ENCODE data around the gene VOPP1. TPM values are rescaled to one million over a fixed set of nuclear protein-coding genes. Genes with fewer than 3 reads are reported as not detected.

Gene VOPP1
- total and polyA plus RNA-seq, 2 of the 13 experiments (the other 11 are each of a cell fraction or from before 2014, with no cell fraction given) = 21.8 to 55.3 TPM

DNA sequence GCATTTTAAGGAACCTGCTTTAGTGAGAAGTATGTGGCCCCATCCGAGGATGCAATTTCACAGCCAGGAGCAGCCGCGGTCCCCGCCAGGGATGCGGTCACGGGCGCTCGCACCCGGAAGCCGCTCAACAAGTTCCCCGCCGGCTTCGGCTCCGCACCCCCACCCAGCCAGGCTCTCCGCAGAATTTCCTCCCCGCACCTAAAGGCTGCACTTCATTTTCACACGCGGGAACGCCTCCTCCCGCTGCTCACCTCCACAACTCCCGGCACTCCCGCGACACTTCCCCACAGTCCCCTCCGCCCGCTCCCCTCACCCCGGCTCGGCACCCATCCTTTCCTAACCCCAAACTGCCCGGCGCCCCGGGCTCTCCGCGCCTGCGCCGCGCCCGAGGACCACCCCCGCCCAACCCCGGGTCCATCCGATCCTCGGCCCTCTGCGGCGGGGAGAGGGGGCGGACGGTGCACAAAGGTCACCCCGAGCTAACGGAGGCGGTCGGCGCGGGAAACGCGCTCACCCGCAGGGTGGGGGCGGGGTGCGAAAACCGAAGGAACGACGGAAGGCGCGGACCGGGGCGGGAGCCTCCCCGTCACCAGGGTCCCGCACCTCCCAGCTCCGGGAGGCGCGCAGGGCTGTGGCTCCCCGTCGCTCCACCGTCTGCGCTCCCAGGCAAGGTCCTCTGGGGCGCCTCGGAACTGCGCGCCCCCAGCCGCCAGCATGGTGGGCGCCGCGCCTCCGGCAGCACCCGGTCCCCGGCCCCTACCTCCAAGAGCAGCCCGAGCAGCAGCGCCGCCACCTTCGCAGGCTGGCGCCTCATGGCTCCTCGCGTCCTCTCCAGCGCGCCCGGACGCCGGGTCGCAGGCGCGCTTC lies 558 bp downstream of the VOPP1 start (continued):
- TF ChIP-seq ZNF792 (CRISPR knock-in tag; IDR thresholded peaks at IDR 0.05) (0 out of 2 replicates have a peak, but pooled peaks have one; percentile 15), ZNF749 (CRISPR knock-in tag; IDR thresholded peaks at IDR 0.05; ENCODE audit: borderline replicate concordance) (peak; percentile 60; the same call in 1 of the 2 replicates), MIER3 (CRISPR knock-in tag; IDR thresholded peaks at IDR 0.05; ENCODE audit: borderline replicate concordance) (0 out of 2 replicates have a peak, but pooled peaks have one; percentile 25), SATB2 (CRISPR knock-in tag; IDR thresholded peaks at IDR 0.05) (no peak), TGIF2 (CRISPR knock-in tag; IDR thresholded peaks at IDR 0.05) (no peak), PRPF4 (IDR thresholded peaks at IDR 0.05; ENCODE audit: low read depth, low read length, poor library complexity, severe bottlenecking) (no peak), KMT2B (CRISPR knock-in tag; IDR thresholded peaks at IDR 0.05) (peak; percentile 82), ZNF777 (CRISPR knock-in tag; IDR thresholded peaks at IDR 0.05) (peak; percentile 84), ZNF740 (CRISPR knock-in tag; IDR thresholded peaks at IDR 0.05) (peak; percentile 92), ZFP91 (CRISPR knock-in tag; IDR thresholded peaks at IDR 0.05; ENCODE audit: borderline replicate concordance) (peak; percentile 62; the same call in 1 of the 2 replicates), ZBTB21 (CRISPR knock-in tag; IDR thresholded peaks at IDR 0.05) (no peak), HOXA7 (CRISPR knock-in tag; IDR thresholded peaks at IDR 0.05) (no peak), ISL2 (CRISPR knock-in tag; IDR thresholded peaks at IDR 0.05) (no peak), MED13 (CRISPR knock-in tag; IDR thresholded peaks at IDR 0.05) (0 out of 2 replicates have a peak, but pooled peaks have one; percentile 12), TAF1 (CRISPR knock-in tag; IDR thresholded peaks at IDR 0.05) (peak; percentile 55), ZBTB7B (CRISPR knock-in tag; IDR thresholded peaks at IDR 0.05) (0 out of 2 replicates have a peak, but pooled peaks have one; percentile 41), ZSCAN30 (CRISPR knock-in tag; IDR thresholded peaks at IDR 0.05) (peak; percentile 58; the same call in 1 of the 2 replicates), NCOR1 (IDR thresholded peaks at IDR 0.05; ENCODE audit: borderline replicate concordance, low read length) (no peak), KDM2A (CRISPR knock-in tag; IDR thresholded peaks at IDR 0.05; ENCODE audit: borderline replicate concordance, low read depth) (peak; percentile 85), ETV6 (CRISPR knock-in tag; conservative IDR thresholded peaks at IDR 0.05) (no peak)
- TF ChIP-seq, protein P1, sequence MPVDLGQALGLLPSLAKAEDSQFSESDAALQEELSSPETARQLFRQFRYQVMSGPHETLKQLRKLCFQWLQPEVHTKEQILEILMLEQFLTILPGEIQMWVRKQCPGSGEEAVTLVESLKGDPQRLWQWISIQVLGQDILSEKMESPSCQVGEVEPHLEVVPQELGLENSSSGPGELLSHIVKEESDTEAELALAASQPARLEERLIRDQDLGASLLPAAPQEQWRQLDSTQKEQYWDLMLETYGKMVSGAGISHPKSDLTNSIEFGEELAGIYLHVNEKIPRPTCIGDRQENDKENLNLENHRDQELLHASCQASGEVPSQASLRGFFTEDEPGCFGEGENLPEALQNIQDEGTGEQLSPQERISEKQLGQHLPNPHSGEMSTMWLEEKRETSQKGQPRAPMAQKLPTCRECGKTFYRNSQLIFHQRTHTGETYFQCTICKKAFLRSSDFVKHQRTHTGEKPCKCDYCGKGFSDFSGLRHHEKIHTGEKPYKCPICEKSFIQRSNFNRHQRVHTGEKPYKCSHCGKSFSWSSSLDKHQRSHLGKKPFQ (CRISPR knock-in tag; IDR thresholded peaks at IDR 0.05; ENCODE audit: insufficient replicate concordance) = no peak

Data from HepG2 (cell line).